GM18508 (cell line): Measurements from ENCODE around the gene USP25.

ENCODE experiments used
- ATAC-seq: cut with Tn5 transposase; IDR thresholded peaks from one replicate; pipeline ENCODE4 v1.9.1; 2021; ENCODE audit warnings: moderate number of reproducible peaks; ENCODE audit not compliant: insufficient read depth, unreplicated experiment

USP25 gene

GRCh38 chr21:15804247-15805005 lies 74.6 kb downstream of the USP25 start:
- no peak for ATAC-seq

GRCh38 chr21:15809065-15809464 lies 79.3 kb downstream of the USP25 start:
- no peak for ATAC-seq

- ATAC-seq: no peak
Measured at GRCh38 chr21:15809818-15810217, 80.0 kb downstream of the USP25 start.

GRCh38 chr21:15815285-15815684 lies 85.5 kb downstream of the USP25 start:
- ATAC-seq: no peak

- no peak for ATAC-seq
Measured at GRCh38 chr21:15820327-15820726, 90.5 kb downstream of the USP25 start.

GRCh38 chr21:15820852-15821379 lies 91.1 kb downstream of the USP25 start:
- ATAC-seq: no peak

GRCh38 chr21:15823486-15824150 lies 93.8 kb downstream of the USP25 start:
- no peak for ATAC-seq

GRCh38 chr21:15825700-15826099 lies 95.9 kb downstream of the USP25 start:
- no peak for ATAC-seq

- ATAC-seq: peak; percentile 58
Measured at GRCh38 chr21:15826147-15826780, 96.5 kb downstream of the USP25 start.

- no peak for ATAC-seq
Measured at GRCh38 chr21:15826908-15827601, 97.3 kb downstream of the USP25 start.

- ATAC-seq: no peak
Measured at GRCh38 chr21:15831497-15831896, 101.7 kb downstream of the USP25 start.

GRCh38 chr21:15837645-15838044 lies 107.9 kb downstream of the USP25 start:
- no peak for ATAC-seq

GRCh38 chr21:15839026-15839425 lies 109.2 kb downstream of the USP25 start:
- ATAC-seq: no peak

- ATAC-seq: no peak
Measured at GRCh38 chr21:15839601-15840000, 109.8 kb downstream of the USP25 start.

- ATAC-seq: no peak
Measured at GRCh38 chr21:15840406-15840805, 110.6 kb downstream of the USP25 start.

- no peak for ATAC-seq
Measured at GRCh38 chr21:15841856-15842564, 112.2 kb downstream of the USP25 start.

- ATAC-seq: no peak
Measured at GRCh38 chr21:15842565-15842880, 112.7 kb downstream of the USP25 start.

- no peak for ATAC-seq
Measured at GRCh38 chr21:15843766-15844165, 114.0 kb downstream of the USP25 start.

- no peak for ATAC-seq
Measured at GRCh38 chr21:15848634-15849560, 119.1 kb downstream of the USP25 start.
